Astrocyte (in vitro differentiated cells and primary cell): ENCODE data around the gene MIPOL1. TPM values are rescaled to one million over a fixed set of nuclear protein-coding genes. Genes with fewer than 3 reads are reported as not detected.

Experiments used
- DNase-seq: peaks from one replicate; pipeline ENCODE4 v3.0.0-alpha.2; 2010; ENCODE audit warnings: low read depth
- FAIRE-seq: peaks from 2 replicates; lab custom pipeline; 2011; peaks lifted over from hg19 to GRCh38; lab: Jason Lieb, UNC
- H2AFZ ChIP-seq: 2 replicates; pipeline ENCODE4 v1.6.0; 2012; ENCODE audit warnings: low read depth, low read length, inconsistent platforms
- H3K27ac ChIP-seq: 2 replicates; pipeline ENCODE4 v1.5.1; 2011; ENCODE audit warnings: low read depth, low read length, inconsistent platforms
- H3K27me3 ChIP-seq: 2 replicates; pipeline ENCODE4 v1.6.0; 2011; ENCODE audit warnings: low read length, inconsistent platforms; ENCODE audit not compliant: insufficient read depth
- H3K36me3 ChIP-seq: 2 replicates; pipeline ENCODE4 v1.5.1; 2011; ENCODE audit warnings: low read length, inconsistent platforms; ENCODE audit not compliant: insufficient read depth
- H3K4me1 ChIP-seq: 2 replicates; pipeline ENCODE4 v1.5.1; 2011; ENCODE audit warnings: low read length, inconsistent platforms; ENCODE audit not compliant: insufficient read depth
- H3K4me2 ChIP-seq: 2 replicates; pipeline ENCODE4 v1.6.0; 2012; ENCODE audit warnings: low read length, inconsistent platforms
- H3K4me3 ChIP-seq: 2 replicates; pipeline ENCODE4 v1.5.1; 2011; ENCODE audit warnings: low read depth, mild to moderate bottlenecking, low read length, inconsistent platforms; ENCODE audit not compliant: insufficient read depth
- H3K79me2 ChIP-seq: 2 replicates; pipeline ENCODE4 v1.6.0; 2012; ENCODE audit warnings: mild to moderate bottlenecking, low read length, inconsistent platforms; ENCODE audit not compliant: insufficient read depth
- H3K9ac ChIP-seq: 2 replicates; pipeline ENCODE4 v1.6.0; 2012; ENCODE audit warnings: mild to moderate bottlenecking, low read length, inconsistent platforms
- H3K9me3 ChIP-seq: 2 replicates; pipeline ENCODE4 v1.5.1; 2012; ENCODE audit warnings: low read depth, mild to moderate bottlenecking, low read length, inconsistent platforms; ENCODE audit not compliant: insufficient read depth
- H4K20me1 ChIP-seq: 2 replicates; pipeline ENCODE4 v1.6.0; 2012; ENCODE audit warnings: low read length, inconsistent platforms; ENCODE audit not compliant: insufficient read depth
- H3K27ac Mint-ChIP-seq: one replicate; pipeline ENCODE4 v1.8.0; 2021; ENCODE audit warnings: mild to moderate bottlenecking, mixed read lengths; ENCODE audit not compliant: unreplicated experiment
- H3K27me3 Mint-ChIP-seq: one replicate; pipeline ENCODE4 v1.8.0; 2021; ENCODE audit warnings: low read depth, mixed read lengths; ENCODE audit not compliant: unreplicated experiment
- H3K36me3 Mint-ChIP-seq: one replicate; pipeline ENCODE4 v1.8.0; 2021; ENCODE audit warnings: low read depth, mixed read lengths; ENCODE audit not compliant: unreplicated experiment
- H3K4me1 Mint-ChIP-seq: one replicate; pipeline ENCODE4 v1.8.0; 2021; ENCODE audit warnings: low read depth, mixed read lengths; ENCODE audit not compliant: unreplicated experiment
- H3K4me3 Mint-ChIP-seq: one replicate; pipeline ENCODE4 v1.8.0; 2021; ENCODE audit warnings: mild to moderate bottlenecking, moderate library complexity, mixed read lengths; ENCODE audit not compliant: unreplicated experiment
- H3K9me3 Mint-ChIP-seq: one replicate; pipeline ENCODE4 v1.8.0; 2021; ENCODE audit warnings: mild to moderate bottlenecking, mixed read lengths; ENCODE audit not compliant: unreplicated experiment
- CTCF ChIP-seq: IDR thresholded peaks from 2 replicates; pipeline ENCODE4 v1.5.1; 2011; ENCODE audit warnings: low read depth, mild to moderate bottlenecking, inconsistent platforms, low read length, moderate library complexity; ENCODE audit not compliant: insufficient read depth
- EZH2 ChIP-seq: IDR thresholded peaks from 2 replicates; pipeline ENCODE4 v1.6.1; 2012; ENCODE audit warnings: mild to moderate bottlenecking, low read length, inconsistent platforms; ENCODE audit not compliant: insufficient read depth
- total RNA-seq: library from RNA; stranded (reverse); gene quantifications from 2 replicates; pipeline ENCODE4 v1.2.1, GENCODE V29; 2021

MIPOL1 gene
- total RNA-seq, 1 donor from 2014 or later, result 15.7 TPM

GRCh38 chr14:37198907-37199306, 1.2 kb downstream of the MIPOL1 start:
- Histone ChIP-seq H2AFZ (no peak overlapping the region), H3K36me3 (no peaks in the 10 kb centered on the region), H3K9ac (no peak overlapping the region), H3K27ac (no peak overlapping the region), H3K79me2 (peaks cover 11% of the 10 kb centered on the region), H3K9me3 (no peaks in the 10 kb centered on the region), H3K4me2 (peak overlapping the region; percentile 88), H3K4me1 (peaks cover 10% of the 10 kb centered on the region), H3K4me3 (no peak overlapping the region), H4K20me1 (peaks cover 6% of the 10 kb centered on the region), H3K27me3 (no peaks in the 10 kb centered on the region)
- no peaks in the 10 kb centered on the region for H3K9me3 Mint-ChIP-seq
- TF ChIP-seq CTCF (no peak), EZH2 (no peak)
- no peak for DNase-seq
- H3K4me1 Mint-ChIP-seq, result peaks cover 5% of the 10 kb centered on the region
- H3K4me3 Mint-ChIP-seq, result peak overlapping the region; percentile 96
- no peak overlapping the region for H3K27ac Mint-ChIP-seq
- FAIRE-seq, result no peak
- H3K36me3 Mint-ChIP-seq, result no peaks in the 10 kb centered on the region
- H3K27me3 Mint-ChIP-seq, result no peaks in the 10 kb centered on the region

- Histone ChIP-seq H3K9me3 (peaks cover 4% of the 10 kb centered on the region), H3K36me3 (no peaks in the 10 kb centered on the region), H3K4me1 (peaks cover 10% of the 10 kb centered on the region), H3K9ac (no peak overlapping the region), H2AFZ (no peak overlapping the region), H3K4me3 (no peak overlapping the region), H4K20me1 (peaks cover 6% of the 10 kb centered on the region), H3K27me3 (no peaks in the 10 kb centered on the region), H3K4me2 (no peak overlapping the region), H3K79me2 (peaks cover 14% of the 10 kb centered on the region), H3K27ac (no peak overlapping the region)
- H3K27me3 Mint-ChIP-seq, result no peaks in the 10 kb centered on the region
- H3K36me3 Mint-ChIP-seq, result peaks cover 9% of the 10 kb centered on the region
- H3K4me3 Mint-ChIP-seq, result no peak overlapping the region
- H3K4me1 Mint-ChIP-seq, result peaks cover 5% of the 10 kb centered on the region
- H3K27ac Mint-ChIP-seq, result no peak overlapping the region
- DNase-seq, result no peak
- peaks cover 15% of the 10 kb centered on the region for H3K9me3 Mint-ChIP-seq
- FAIRE-seq, result no peak
- TF ChIP-seq EZH2 (no peak), CTCF (no peak)
Observed at GRCh38 chr14:37201724-37202123, 4.0 kb downstream of the MIPOL1 start.

GRCh38 chr14:37202265-37202664, 4.5 kb downstream of the MIPOL1 start:
- no peaks in the 10 kb centered on the region for H3K27me3 Mint-ChIP-seq
- TF ChIP-seq CTCF (no peak), EZH2 (no peak)
- H3K79me2 ChIP-seq, result peaks cover 19% of the 10 kb centered on the region
- no peak for FAIRE-seq
- H4K20me1 ChIP-seq, result peaks cover 6% of the 10 kb centered on the region
- H3K27ac Mint-ChIP-seq, result no peak overlapping the region
- H3K9ac ChIP-seq, result no peak overlapping the region
- H3K36me3 Mint-ChIP-seq, result peaks cover 11% of the 10 kb centered on the region
- H3K36me3 ChIP-seq, result no peaks in the 10 kb centered on the region
- no peak overlapping the region for H2AFZ ChIP-seq
- peaks cover 16% of the 10 kb centered on the region for H3K9me3 Mint-ChIP-seq
- no peak overlapping the region for H3K27ac ChIP-seq
- no peak overlapping the region for H3K4me2 ChIP-seq
- no peak overlapping the region for H3K4me3 Mint-ChIP-seq
- H3K9me3 ChIP-seq, result peaks cover 4% of the 10 kb centered on the region
- H3K4me3 ChIP-seq, result no peak overlapping the region
- DNase-seq, result peak; percentile 41
- H3K27me3 ChIP-seq, result no peaks in the 10 kb centered on the region
- peaks cover 5% of the 10 kb centered on the region for H3K4me1 Mint-ChIP-seq
- H3K4me1 ChIP-seq, result peaks cover 10% of the 10 kb centered on the region
